H1 (cell line): ENCODE results near the gene ZNF641. TPM values are rescaled to one million over a fixed set of nuclear protein-coding genes. Genes with fewer than 3 reads are reported as not detected.

Experiments used
- CTCF ChIA-PET: fragments of 300-600 bp; sonication (Branson Sonifier 250); formaldehyde crosslinking; loops from one replicate; lab custom pipeline; 2021; ENCODE audit not compliant: partially characterized antibody; lab: Charles Lee
- POLR2A ChIA-PET: fragments of 300-600 bp; sonication (Branson Sonifier 250); formaldehyde crosslinking; loops from one replicate; lab custom pipeline; 2021; ENCODE audit warnings: inconsistent platforms; ENCODE audit not compliant: partially characterized antibody; lab: Charles Lee
- DNase-seq, 2 experiments: peaks; one replicate each; pipeline versions ENCODE4 v3.0.0 to v3.0.0-alpha.2; 2010 to 2022; ENCODE audit warnings: low spot score in 2 of 2, low read depth in 1 of 2, mixed read lengths in 1 of 2
- FAIRE-seq: peaks from 2 replicates; lab custom pipeline; 2011; peaks lifted over from hg19 to GRCh38; lab: Jason Lieb, UNC
- H2AFZ ChIP-seq: 2 replicates; pipeline ENCODE4 v1.8.1; 2012; ENCODE audit warnings: low read length, inconsistent platforms
- H2AK5ac ChIP-seq: 2 replicates; pipeline ENCODE4 v1.6.1; 2013; ENCODE audit warnings: low read depth, low read length
- H2BK120ac ChIP-seq: replicated peaks from 2 replicates; pipeline ENCODE3; 2013; ENCODE audit warnings: low read depth, low read length, inconsistent platforms
- H2BK12ac ChIP-seq: 2 replicates; pipeline ENCODE4 v1.6.1; 2013; ENCODE audit warnings: low read depth, low read length
- H2BK15ac ChIP-seq: 2 replicates; pipeline ENCODE4 v1.6.1; 2013; ENCODE audit warnings: low read length
- H2BK20ac ChIP-seq: 2 replicates; pipeline ENCODE4 v1.6.1; 2013; ENCODE audit warnings: low read length
- H2BK5ac ChIP-seq: 2 replicates; pipeline ENCODE4 v1.6.1; 2013; ENCODE audit warnings: low read depth, low read length
- H3K14ac ChIP-seq: 2 replicates; pipeline ENCODE4 v1.6.1; 2013; ENCODE audit warnings: inconsistent platforms; ENCODE audit not compliant: insufficient read length
- H3K18ac ChIP-seq: 2 replicates; pipeline ENCODE4 v1.6.1; 2013; ENCODE audit warnings: low read length; ENCODE audit errors: extremely low read depth
- H3K23ac ChIP-seq: 2 replicates; pipeline ENCODE4 v1.6.1; 2013; ENCODE audit warnings: inconsistent platforms; ENCODE audit not compliant: insufficient read length
- H3K23me2 ChIP-seq: 2 replicates; pipeline ENCODE4 v1.6.1; 2013; ENCODE audit warnings: low read depth, low read length
- H3K27ac ChIP-seq: 2 replicates; pipeline ENCODE4 v1.6.1; 2011; ENCODE audit warnings: low read depth, low read length, inconsistent platforms
- H3K27me3 ChIP-seq, 4 experiments: replicated peaks in 1 of 4; 1 replicate in 1 of 4; 2 replicates in 3 of 4; pipeline versions ENCODE4 v1.6.1 to v1.8.1; 2011 to 2013; ENCODE audit warnings: low read length in 3 of 4, mild to moderate bottlenecking in 3 of 4, inconsistent platforms in 2 of 4, mixed read lengths in 2 of 4, moderate library complexity in 1 of 4; ENCODE audit not compliant: control insufficient read depth in 3 of 4, insufficient read depth in 3 of 4; ENCODE audit errors: extremely low read depth in 1 of 4
- H3K36me3 ChIP-seq, 4 experiments: 2 replicates each; pipeline versions ENCODE4 v1.6.1 to v1.8.1; 2011 to 2013; ENCODE audit warnings: mild to moderate bottlenecking in 4 of 4, low read length in 3 of 4, moderate library complexity in 2 of 4, control low read depth in 1 of 4, inconsistent platforms in 1 of 4; ENCODE audit not compliant: insufficient read depth in 4 of 4, control insufficient read depth in 2 of 4
- H3K4ac ChIP-seq: replicated peaks from 2 replicates; pipeline ENCODE3; 2013; ENCODE audit warnings: low read length, low read depth, mixed read lengths, inconsistent platforms; ENCODE audit not compliant: insufficient read length
- H3K4me1 ChIP-seq, 4 experiments: replicated peaks in 1 of 4; 1 replicate in 1 of 4; 2 replicates in 3 of 4; pipeline versions ENCODE4 v1.6.1 to v1.8.1; 2011 to 2013; ENCODE audit warnings: low read length in 3 of 4, inconsistent platforms in 2 of 4, mixed read lengths in 1 of 4; ENCODE audit not compliant: insufficient read depth in 4 of 4, control insufficient read depth in 3 of 4
- H3K4me2 ChIP-seq, 2 experiments: 2 replicates each; pipeline versions ENCODE4 v1.6.1 to v1.8.1; 2011 to 2013; ENCODE audit warnings: low read depth in 2 of 2, low read length in 2 of 2, control low read depth in 1 of 2, inconsistent platforms in 1 of 2, mild to moderate bottlenecking in 1 of 2; ENCODE audit not compliant: insufficient read depth in 1 of 2
- H3K4me3 ChIP-seq, 4 experiments: fragments of 200-600, 300-600 bp in 1 of 4; sonication (generic), shearing (Covaris generic), sonication (Bioruptor Twin) in 1 of 4; 2 replicates each; pipeline versions ENCODE4 v1.5.1 to v1.8.1; 2011 to 2016; ENCODE audit warnings: low read length in 4 of 4, low read depth in 3 of 4, control low read depth in 2 of 4, inconsistent platforms in 2 of 4, mild to moderate bottlenecking in 2 of 4, mixed read lengths in 1 of 4, moderate library complexity in 1 of 4; ENCODE audit not compliant: insufficient read depth in 2 of 4; ENCODE audit errors: extremely low read depth in 1 of 4
- H3K56ac ChIP-seq: replicated peaks from 2 replicates; pipeline ENCODE3; 2013; ENCODE audit warnings: low read depth, mild to moderate bottlenecking, mixed read lengths, low read length, inconsistent platforms; ENCODE audit not compliant: insufficient read length
- H3K79me1 ChIP-seq: 2 replicates; pipeline ENCODE4 v1.6.1; 2013; ENCODE audit warnings: low read depth, low read length, control low read depth
- H3K79me2 ChIP-seq, 2 experiments: 2 replicates each; pipeline versions ENCODE4 v1.6.1 to v1.8.1; 2012 to 2013; ENCODE audit warnings: low read length in 2 of 2, mild to moderate bottlenecking in 2 of 2, inconsistent platforms in 1 of 2; ENCODE audit not compliant: insufficient read depth in 2 of 2, control insufficient read depth in 1 of 2
- H3K9ac ChIP-seq, 4 experiments: replicated peaks in 1 of 4; 1 replicate in 1 of 4; 2 replicates in 3 of 4; pipeline versions ENCODE4 v1.6.1 to v1.8.1; 2011 to 2013; ENCODE audit warnings: low read depth in 3 of 4, low read length in 3 of 4, control low read depth in 2 of 4, mild to moderate bottlenecking in 2 of 4, moderate library complexity in 2 of 4, inconsistent platforms in 1 of 4; ENCODE audit errors: extremely low read depth in 1 of 4
- H3K9me3 ChIP-seq, 2 experiments: 2 replicates each; pipeline versions ENCODE4 v1.6.1 to v1.8.1; 2012 to 2013; ENCODE audit warnings: mild to moderate bottlenecking in 2 of 2, moderate library complexity in 2 of 2, control low read depth in 1 of 2, inconsistent platforms in 1 of 2, low read depth in 1 of 2, low read length in 1 of 2, mixed read lengths in 1 of 2; ENCODE audit not compliant: insufficient read depth in 2 of 2
- H4K20me1 ChIP-seq, 2 experiments: replicated peaks in 1 of 2; 2 replicates each; pipeline versions ENCODE3 to v1.8.1; 2011 to 2013; ENCODE audit warnings: inconsistent platforms in 2 of 2, low read length in 2 of 2, mild to moderate bottlenecking in 1 of 2; ENCODE audit not compliant: insufficient read depth in 2 of 2, control insufficient read depth in 1 of 2
- H4K5ac ChIP-seq: 2 replicates; pipeline ENCODE4 v1.6.1; 2013; ENCODE audit warnings: low read length, low read depth, mixed read lengths, inconsistent platforms; ENCODE audit not compliant: insufficient read length
- H4K8ac ChIP-seq: 2 replicates; pipeline ENCODE4 v1.8.0; 2013; ENCODE audit warnings: mild to moderate bottlenecking, moderate library complexity, low read length, inconsistent platforms; ENCODE audit not compliant: insufficient read depth; ENCODE audit errors: extremely low read depth
- H4K91ac ChIP-seq: replicated peaks from 2 replicates; pipeline ENCODE3; 2013; ENCODE audit warnings: low read length, mixed read lengths, inconsistent platforms; ENCODE audit not compliant: insufficient read length
- ASH2L ChIP-seq: fragments of 200-600, 300-600 bp; sonication (generic); IDR thresholded peaks from one replicate; pipeline ENCODE4 v1.7.1; 2017; ENCODE audit warnings: low read length
- CHD1 ChIP-seq: IDR thresholded peaks from 2 replicates; pipeline ENCODE4 v1.6.1; 2012; ENCODE audit warnings: low read depth, low read length, improper control_type of control experiment
- KDM4A ChIP-seq: IDR thresholded peaks from one replicate; pipeline ENCODE4 v1.7.1; 2012; ENCODE audit warnings: low read depth, mild to moderate bottlenecking, moderate library complexity, low read length, inconsistent platforms; ENCODE audit not compliant: severe bottlenecking
- MAFK ChIP-seq: IDR thresholded peaks from 2 replicates; pipeline ENCODE4 v1.6.1; 2012; ENCODE audit warnings: low read depth, mild to moderate bottlenecking, improper control_type of control experiment, low read length
- RAD21 ChIP-seq, 2 experiments: IDR thresholded peaks in 1 of 2; conservative IDR thresholded peaks in 1 of 2; 2 replicates each; pipeline ENCODE4 v1.6.1; 2011; ENCODE audit warnings: low read depth in 2 of 2, low read length in 2 of 2, improper control_type of control experiment in 1 of 2, inconsistent platforms in 1 of 2, mild to moderate bottlenecking in 1 of 2, moderate library complexity in 1 of 2
- RBBP5 ChIP-seq: IDR thresholded peaks from 2 replicates; pipeline ENCODE4 v1.7.1; 2012; ENCODE audit warnings: low read depth, mild to moderate bottlenecking, inconsistent platforms, low read length, moderate library complexity, borderline replicate concordance
- RFX5 ChIP-seq: IDR thresholded peaks from 2 replicates; pipeline ENCODE4 v1.6.1; 2011; ENCODE audit warnings: low read depth, low read length, improper control_type of control experiment, borderline replicate concordance
- SAP30 ChIP-seq: fragments of 300-600 bp; sonication (generic); IDR thresholded peaks from 2 replicates; pipeline ENCODE4 v1.7.1; 2012; ENCODE audit warnings: low read length, moderate library complexity, mild to moderate bottlenecking, inconsistent platforms; ENCODE audit not compliant: insufficient read depth, insufficient replicate concordance
- SIX5 ChIP-seq: IDR thresholded peaks from 2 replicates; pipeline ENCODE4 v1.6.1; 2011; ENCODE audit warnings: mild to moderate bottlenecking, low read depth, low read length
- SRF ChIP-seq: IDR thresholded peaks from 2 replicates; pipeline ENCODE4 v1.6.1; 2011; ENCODE audit warnings: mild to moderate bottlenecking, low read depth, low read length, moderate library complexity
- SUZ12 ChIP-seq: fragments of 200-600 bp; sonication (generic); IDR thresholded peaks from 2 replicates; pipeline ENCODE4 v1.6.1; 2012; ENCODE audit warnings: mild to moderate bottlenecking, inconsistent platforms, low read length, moderate library complexity, mixed read lengths
- TAF1 ChIP-seq: IDR thresholded peaks from 2 replicates; pipeline ENCODE4 v1.6.1; 2011; ENCODE audit warnings: mild to moderate bottlenecking, low read depth, low read length
- WGBS, 2 experiments: shearing (Covaris generic) in 1 of 2; methylation state at CpG; one replicate each; pipeline versions ENCODE4 v1.1.6 to v1.1.7; 2013 to 2015; ENCODE audit warnings: low lambda C conversion rate in 2 of 2, mixed read lengths in 2 of 2, inconsistent platforms in 1 of 2, low coverage in 1 of 2, missing lambda C conversion rate in 1 of 2; ENCODE audit not compliant: insufficient replicate concordance in 2 of 2, insufficient coverage in 1 of 2, insufficient read length in 1 of 2; ENCODE audit errors: extremely low coverage in 1 of 2, missing lambda C conversion rate in 1 of 2; 5-methylcytosine and 5-hydroxymethylcytosine counted together
- polyA plus RNA-seq, 7 experiments: library from polyadenylated mRNA; depleted of rRNA in 3 of 7; stranded (reverse) in 5 of 7; unstranded in 2 of 7; fragments of >200 nt in 5 of 7; fragments of 200-250 nt in 2 of 7; gene quantifications; 1 replicate in 5 of 7; 2 replicates in 1 of 7; 4 replicates in 1 of 7; pipeline versions ENCODE4 v1.2.1 to v1.2.3, GENCODE V29; 2011 to 2013; ENCODE audit warnings: missing spikeins in 2 of 7, mixed read lengths in 2 of 7
- total RNA-seq: library from RNA; stranded (reverse); fragmentation: NEBNext Ultra II Directional; extraction: Animal tissue kit (Norgen Biotek cat#: 25700); gene quantifications from 2 replicates; pipeline ENCODE4 v1.2.1, GENCODE V29; 2021

ZNF641 gene
- total and polyA plus RNA-seq, 2 of the 8 experiments (the other 6 are each of a cell fraction or from before 2014, with no cell fraction given) = 2.4 to 6.2 TPM

DNA sequence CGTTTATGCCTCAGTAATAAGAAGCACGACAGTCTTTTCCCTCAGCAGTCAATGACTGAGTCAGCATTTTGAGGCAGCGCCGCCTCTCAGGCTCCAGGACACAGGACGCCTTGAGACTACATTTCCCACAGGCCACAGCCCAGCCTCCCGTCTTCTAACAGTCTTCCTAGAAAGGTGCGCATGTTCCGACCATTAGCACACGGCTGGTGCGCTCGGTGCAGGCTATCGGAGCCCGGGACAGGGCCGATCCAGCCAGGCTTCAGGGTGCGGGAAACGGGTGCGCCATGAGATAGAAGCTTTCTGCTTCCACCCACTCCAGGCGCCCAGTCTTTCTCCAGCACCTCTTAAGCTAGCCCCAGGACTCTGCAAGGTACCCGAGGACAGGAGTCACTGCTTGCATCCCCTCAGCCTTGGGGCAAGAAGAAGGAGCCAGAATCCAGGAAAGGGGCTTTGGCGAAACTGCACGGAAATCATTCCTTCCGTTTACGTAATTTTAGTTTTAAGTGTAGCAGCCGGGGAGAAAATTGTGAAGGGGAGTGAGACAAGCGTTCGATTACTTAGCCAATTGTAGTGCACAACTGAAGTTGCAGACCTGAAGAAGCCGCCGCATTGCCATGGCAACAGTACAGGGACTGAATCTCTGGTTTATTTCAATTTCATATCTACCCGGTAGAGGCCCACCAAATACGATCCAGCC lies 54.0 kb downstream of the ZNF641 start:
- Histone ChIP-seq H3K23me2 (no peaks in the 10 kb centered on the region), H2BK5ac (peak overlapping the region; percentile 22; the same call in 1 of the 2 replicates), H2BK15ac (no peak overlapping the region), H3K27ac (no peak overlapping the region), H3K56ac (no peak overlapping the region), H2BK12ac (no peak overlapping the region), H3K14ac (no peak overlapping the region), H3K4me2 (peak overlapping the region; percentile 62 to 65; a peak in 3 of 4 replicates), H2AFZ (peak overlapping the region; percentile 76), H2AK5ac (no peak overlapping the region), H2BK120ac (no peak overlapping the region), H4K20me1 (no peaks in the 10 kb centered on the region), H3K23ac (no peak overlapping the region), H4K8ac (no peak overlapping the region), H2BK20ac (no peak overlapping the region), H4K5ac (no peak overlapping the region), H3K79me2 (no peaks in the 10 kb centered on the region), H3K18ac (no peak overlapping the region; the same call in 1 of the 2 replicates), H3K9ac (peak overlapping the region in 1 of 4 experiments; percentile 55; a peak in 3 of 7 replicates), H3K4me3 (peak overlapping the region; percentile 36 to 63 (median 49)), H3K27me3 (no peaks in the 10 kb centered on the region), H4K91ac (no peak overlapping the region), H3K4ac (no peak overlapping the region), H3K4me1 (no peaks in the 10 kb centered on the region; a peak in 1 of 7 replicates), H3K9me3 (peaks cover 0 to 3% of the 10 kb centered on the region in 2 experiments; a peak in 2 of 4 replicates), H3K36me3 (no peaks in the 10 kb centered on the region), H3K79me1 (no peaks in the 10 kb centered on the region)
- ChIA-PET CTCF (interaction anchor here (0.7 to 4.1 kb wide), 3 partner anchors 10 to 107 kb away, joined by 3 to 17 read pairs (median 5); no protein-coding TSS in a partner anchor), POLR2A (interaction anchor here (1.0 kb wide), 1 partner anchor 17 kb away, joined by 3 read pairs; no protein-coding TSS in a partner anchor)
- no peak for FAIRE-seq
- DNase-seq = peak; percentile 47 to 70
- 57% methylated on average over 30 of the region's 30 CpGs; no CpG with 5 or more reads in 1 of the 2 experiments for WGBS, 2 experiments
- no peak for TF ChIP-seq RFX5
- TF ChIP-seq MAFK = peak; percentile 95
- TF ChIP-seq CHD1 = no peak
- no peak for TF ChIP-seq SAP30
- peak; percentile 36 for TF ChIP-seq SIX5
- 0 out of 2 replicates have a peak, but pooled peaks have one; percentile 45 for TF ChIP-seq TAF1
- TF ChIP-seq RAD21 (IDR thresholded peaks at IDR 0.05 in 1 of 2, conservative IDR thresholded peaks at IDR 0.05 in 1 of 2; ENCODE audit: low read depth in 2 of 2, low read length in 2 of 2) = no peak
- no peak for TF ChIP-seq SRF
- TF ChIP-seq KDM4A = peak; percentile 48
- TF ChIP-seq ASH2L = no peak
- TF ChIP-seq RBBP5 = no peak
- no peak for TF ChIP-seq SUZ12
